SJSA1 (cell line): ENCODE measurements around the gene JUP. TPM values are rescaled to one million over a fixed set of nuclear protein-coding genes. Genes with fewer than 3 reads are reported as not detected.

Source experiments
- DNase-seq, 2 experiments: peaks; one replicate each; pipeline ENCODE4 v3.0.0-alpha.2; 2015 to 2020; ENCODE audit warnings: low spot score in 2 of 2, low read depth in 1 of 2
- H3K27ac ChIP-seq: fragments of 250-450 bp; sonication (Bioruptor Pico); 2 replicates; pipeline ENCODE4 v1.5.1; 2020; ENCODE audit warnings: mild to moderate bottlenecking, moderate library complexity
- H3K27me3 ChIP-seq: fragments of 250-450 bp; sonication (Bioruptor Pico); replicated peaks from 2 replicates; pipeline ENCODE4 v1.5.1; 2020; ENCODE audit warnings: mild to moderate bottlenecking, moderate library complexity
- H3K36me3 ChIP-seq: fragments of 250-450 bp; sonication (Bioruptor Pico); 2 replicates; pipeline ENCODE4 v1.5.1; 2020; ENCODE audit warnings: mild to moderate bottlenecking
- H3K4me1 ChIP-seq: fragments of 250-450 bp; sonication (Bioruptor Pico); replicated peaks from 2 replicates; pipeline ENCODE4 v1.6.1; 2021; ENCODE audit warnings: mild to moderate bottlenecking
- H3K4me3 ChIP-seq: fragments of 250-450 bp; sonication (Bioruptor Pico); 2 replicates; pipeline ENCODE4 v1.5.1; 2020; ENCODE audit warnings: mild to moderate bottlenecking
- H3K9me3 ChIP-seq: fragments of 250-450 bp; sonication (Bioruptor Pico); replicated peaks from 2 replicates; pipeline ENCODE4 v1.5.1; 2020; ENCODE audit warnings: mild to moderate bottlenecking
- total RNA-seq: library from RNA; depleted of rRNA; stranded (reverse); fragments of >200 nt; shearing (Covaris generic); gene quantifications from 2 replicates; pipeline ENCODE4 v1.2.3, GENCODE V29; 2014

JUP gene
- total RNA-seq, 1 experiment from 2014 or later = 2.2 TPM

- DNase-seq = no peak
- no peak overlapping the region for H3K27ac ChIP-seq
Measured at GRCh38 chr17:41814195-41814594, 27.7 kb upstream of the JUP start.

DNA sequence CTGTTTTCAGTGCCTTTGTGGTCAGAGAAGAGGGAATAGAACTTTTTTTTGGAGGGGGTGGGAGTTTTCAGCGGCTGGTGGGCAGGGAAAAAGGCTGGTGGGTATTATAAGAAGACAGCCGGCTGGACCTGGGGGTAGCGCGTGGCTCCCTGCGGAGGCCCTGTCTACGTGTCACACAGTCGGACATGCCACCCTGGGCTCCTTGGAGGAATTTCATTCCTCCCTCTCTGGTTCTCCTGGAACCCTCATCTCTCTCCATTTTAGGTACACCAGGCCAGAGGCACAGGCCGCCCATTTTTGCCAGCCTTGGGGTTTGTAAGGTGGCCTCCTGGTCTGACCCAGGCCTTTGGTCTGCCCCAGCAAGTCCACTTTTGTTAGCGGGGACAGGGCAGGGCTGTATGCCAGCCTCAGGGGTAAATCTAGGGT, 27.2 kb upstream of the JUP start:
- no peaks in the 10 kb centered on the region for H3K9me3 ChIP-seq
- H3K4me3 ChIP-seq = peak overlapping the region; percentile 93
- no peak overlapping the region for H3K27ac ChIP-seq
- H3K4me1 ChIP-seq = peaks cover 35% of the 10 kb centered on the region
- H3K27me3 ChIP-seq = no peaks in the 10 kb centered on the region
- no peak for DNase-seq
- H3K36me3 ChIP-seq = peaks cover 29% of the 10 kb centered on the region

More at GRCh38 chr17:41814195-41814594, 27.7 kb upstream of the JUP start:
- peak overlapping the region; percentile 93 for H3K4me3 ChIP-seq
- H3K27me3 ChIP-seq = no peaks in the 10 kb centered on the region
- H3K9me3 ChIP-seq = no peaks in the 10 kb centered on the region
- H3K4me1 ChIP-seq = peaks cover 35% of the 10 kb centered on the region
- peaks cover 29% of the 10 kb centered on the region for H3K36me3 ChIP-seq

DNA sequence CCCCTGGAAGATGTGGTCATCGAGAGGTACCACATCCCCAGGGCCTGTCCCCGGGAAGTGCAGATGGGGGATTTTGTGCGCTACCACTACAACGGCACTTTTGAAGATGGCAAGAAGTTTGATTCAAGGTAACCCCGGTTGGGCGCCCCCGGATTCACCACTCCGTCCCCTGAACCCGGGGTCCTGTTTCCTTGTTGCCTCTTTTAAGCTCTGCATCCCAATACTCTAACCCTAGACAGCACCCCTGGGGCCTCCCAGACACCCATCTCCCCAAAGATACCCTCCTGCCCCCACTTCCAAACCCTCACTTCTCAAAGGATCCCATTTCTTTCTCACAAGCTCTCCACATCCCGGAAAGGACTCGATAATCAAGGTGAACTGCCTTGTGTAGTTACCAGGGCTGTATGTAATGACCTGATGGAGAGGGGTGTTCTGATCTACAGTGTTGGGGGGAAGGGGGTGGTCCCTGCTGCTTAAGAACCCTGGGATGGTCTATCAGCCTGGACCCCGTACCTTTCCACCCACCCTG, 26.7 kb upstream of the JUP start:
- peaks cover 25% of the 10 kb centered on the region for H3K36me3 ChIP-seq
- peak in 1 of 2 experiments; percentile 24 for DNase-seq
- H3K27ac ChIP-seq = peak overlapping the region; percentile 53; the same call in 1 of the 2 replicates

DNA sequence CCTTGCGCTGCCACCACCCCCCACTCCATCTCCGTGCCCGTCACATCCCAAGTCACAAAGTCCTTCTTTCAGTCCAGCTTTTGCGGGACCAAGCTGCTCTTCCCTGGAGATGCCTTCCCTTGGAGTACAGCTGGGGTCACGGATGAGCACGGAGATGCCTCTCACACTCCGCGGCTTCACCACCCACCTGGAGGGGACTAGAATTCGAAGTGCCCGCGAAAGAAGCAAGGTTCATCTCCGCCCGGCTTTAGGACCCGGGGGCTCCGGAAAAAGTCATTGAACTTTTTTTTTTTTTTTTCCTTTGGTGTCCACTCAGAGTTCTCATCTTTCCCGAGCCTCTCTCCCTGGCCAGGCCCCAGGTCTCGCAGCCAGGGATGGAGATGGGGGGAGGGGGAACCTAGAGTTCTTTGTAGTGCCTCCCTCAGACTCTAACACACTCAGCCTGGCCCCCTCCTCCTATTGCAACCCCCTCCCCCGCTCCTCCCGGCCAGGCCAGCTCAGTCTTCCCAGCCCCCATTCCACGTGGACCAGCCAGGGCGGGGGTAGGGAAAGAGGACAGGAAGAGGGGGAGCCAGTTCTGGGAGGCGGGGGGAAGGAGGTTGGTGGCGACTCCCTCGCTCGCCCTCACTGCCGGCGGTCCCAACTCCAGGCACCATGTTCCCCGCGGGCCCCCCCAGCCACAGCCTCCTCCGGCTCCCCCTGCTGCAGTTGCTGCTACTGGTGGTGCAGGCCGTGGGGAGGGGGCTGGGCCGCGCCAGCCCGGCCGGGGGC, 26.1 kb upstream of the JUP start, which contains the start of gene FKBP10:
Gene FKBP10 (plus strand): TSS at position 624 of the 771 bp plus-strand sequence. CDS start 31 bp downstream, at position 655.
- Histone ChIP-seq H3K4me3 (peak within 1 kb of the TSS; percentile 93), H3K27me3 (no peaks in the 10 kb centered on the region), H3K9me3 (no peaks in the 10 kb centered on the region), H3K36me3 (peaks cover 22% of the 10 kb centered on the region), H3K4me1 (peaks cover 35% of the 10 kb centered on the region), H3K27ac (peak within 1 kb of the TSS; percentile 53; the same call in 1 of the 2 replicates)
- DNase-seq = peak; percentile 81

More for the DNA sequence above, 26.7 kb upstream of the JUP start:
- no peaks in the 10 kb centered on the region for H3K27me3 ChIP-seq
- H3K9me3 ChIP-seq = no peaks in the 10 kb centered on the region
- peaks cover 35% of the 10 kb centered on the region for H3K4me1 ChIP-seq
- peak overlapping the region; percentile 93 for H3K4me3 ChIP-seq

GRCh38 chr17:41811549-41812380, 25.3 kb upstream of the JUP start, which contains the start of gene P3H4:
TSS of gene P3H4 (minus strand) at chr17:41811949. CDS start at chr17:41811915, 34 bp downstream.
- Histone ChIP-seq H3K4me1 (peaks cover 35% of the 10 kb centered on the region), H3K9me3 (no peaks in the 10 kb centered on the region), H3K27me3 (no peaks in the 10 kb centered on the region), H3K4me3 (peak within 1 kb of the TSS; percentile 93), H3K27ac (0 out of 2 replicates have a peak within 1 kb of the TSS, but pooled peaks have one; percentile 20), H3K36me3 (peaks cover 22% of the 10 kb centered on the region)
- DNase-seq = peak; percentile 68 to 91

DNA sequence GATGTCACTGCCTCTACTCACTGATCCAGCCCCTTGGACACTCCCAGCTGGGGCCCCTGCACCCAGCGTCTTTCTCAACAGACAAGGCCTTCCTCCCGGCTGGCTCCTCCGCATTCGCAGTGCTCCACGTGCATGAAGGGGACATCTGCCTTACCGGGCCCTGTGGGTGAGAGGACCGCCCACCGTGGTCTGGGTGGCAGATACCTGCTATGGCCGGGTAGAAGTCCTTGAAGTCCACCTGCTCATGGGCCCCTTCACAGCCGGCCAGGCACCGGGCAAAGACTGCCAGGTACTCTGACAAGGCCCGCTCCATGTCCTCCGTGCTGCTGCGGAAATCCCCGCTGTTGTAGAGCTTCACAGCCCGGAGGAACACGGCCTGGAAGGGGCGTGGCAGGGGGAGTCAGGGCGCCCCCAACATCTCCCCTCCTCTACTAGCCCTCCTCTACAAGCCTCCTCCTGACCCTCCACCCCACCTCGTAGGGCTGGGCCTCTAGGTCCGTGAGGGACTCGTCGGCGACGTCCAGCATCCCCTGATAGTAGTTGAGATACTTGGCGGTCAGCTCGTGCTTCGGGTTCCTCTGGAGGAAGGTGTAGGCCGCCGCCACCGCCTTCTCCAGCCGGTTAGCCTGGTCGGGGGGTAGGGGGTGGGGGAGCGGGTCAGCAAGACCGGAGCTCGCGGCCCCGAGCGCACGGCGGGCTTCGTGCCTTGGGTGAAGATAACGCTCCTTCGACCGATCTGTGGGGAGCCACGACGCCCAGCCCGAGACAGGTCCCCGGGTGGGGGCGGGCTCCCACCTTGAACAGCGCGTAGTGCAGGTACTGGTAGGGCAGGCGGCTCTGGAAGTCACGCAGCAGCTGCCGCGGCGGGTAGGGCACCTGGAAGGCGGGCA, 24.4 kb upstream of the JUP start:
- Histone ChIP-seq H3K36me3 (peaks cover 19% of the 10 kb centered on the region), H3K27ac (no peak overlapping the region), H3K27me3 (no peaks in the 10 kb centered on the region), H3K4me3 (peak overlapping the region; percentile 93), H3K9me3 (no peaks in the 10 kb centered on the region), H3K4me1 (peaks cover 35% of the 10 kb centered on the region)
- no peak for DNase-seq

GRCh38 chr17:41806685-41807445, 20.4 kb upstream of the JUP start:
- Histone ChIP-seq H3K4me3 (no peak overlapping the region), H3K9me3 (no peaks in the 10 kb centered on the region), H3K4me1 (peaks cover 17% of the 10 kb centered on the region), H3K36me3 (peaks cover 14% of the 10 kb centered on the region), H3K27me3 (no peaks in the 10 kb centered on the region), H3K27ac (no peak overlapping the region)
- DNase-seq = no peak

- Histone ChIP-seq H3K36me3 (no peaks in the 10 kb centered on the region), H3K4me3 (no peak overlapping the region), H3K27ac (no peak overlapping the region), H3K4me1 (peaks cover 9% of the 10 kb centered on the region), H3K27me3 (no peaks in the 10 kb centered on the region), H3K9me3 (no peaks in the 10 kb centered on the region)
- DNase-seq = no peak
Measured at GRCh38 chr17:41803049-41804020, 16.8 kb upstream of the JUP start.

GRCh38 chr17:41801374-41802271, 15.1 kb upstream of the JUP start:
- Histone ChIP-seq H3K4me1 (peaks cover 9% of the 10 kb centered on the region), H3K36me3 (no peaks in the 10 kb centered on the region), H3K27me3 (no peaks in the 10 kb centered on the region), H3K9me3 (no peaks in the 10 kb centered on the region), H3K27ac (no peak overlapping the region), H3K4me3 (no peak overlapping the region)
- peak; percentile 73 to 81 for DNase-seq

- Histone ChIP-seq H3K4me1 (peaks cover 9% of the 10 kb centered on the region), H3K27me3 (no peaks in the 10 kb centered on the region), H3K36me3 (no peaks in the 10 kb centered on the region), H3K27ac (no peak overlapping the region), H3K4me3 (no peak overlapping the region), H3K9me3 (no peaks in the 10 kb centered on the region)
- no peak for DNase-seq
Measured at GRCh38 chr17:41800601-41801373, 14.3 kb upstream of the JUP start.
